Limb (tissue), 2 donors: Measurements from ENCODE around the gene MORN1.

Experiments used
- DNase-seq, 2 donors: peaks; one replicate each; pipeline ENCODE4 v3.0.0-alpha.2; 2016; ENCODE audit errors: extremely low spot score in 2 of 2

Gene MORN1

GRCh38 chr1:2320760-2321667, 70.3 kb downstream of the MORN1 start:
- no peak for DNase-seq

GRCh38 chr1:2320006-2320405, 71.3 kb downstream of the MORN1 start:
- no peak for DNase-seq

GRCh38 chr1:2319291-2319690, 72.1 kb downstream of the MORN1 start:
- no peak for DNase-seq

GRCh38 chr1:2318314-2319278, 72.8 kb downstream of the MORN1 start:
- no peak for DNase-seq

GRCh38 chr1:2317230-2318065, 73.9 kb downstream of the MORN1 start:
- no peak for DNase-seq

GRCh38 chr1:2316451-2316961, 74.8 kb downstream of the MORN1 start:
- no peak for DNase-seq

GRCh38 chr1:2315674-2316450, 75.5 kb downstream of the MORN1 start:
- no peak for DNase-seq

GRCh38 chr1:2314803-2315673, 76.3 kb downstream of the MORN1 start:
- DNase-seq, result peak; percentile 78 to 90

GRCh38 chr1:2314273-2314802, 77.0 kb downstream of the MORN1 start:
- peak; percentile 66 to 88 for DNase-seq

- DNase-seq, result no peak
These were observed 77.6 kb downstream of the MORN1 start for GRCh38 chr1:2313651-2314261.

GRCh38 chr1:2312515-2313301, 78.6 kb downstream of the MORN1 start:
- DNase-seq, result no peak

GRCh38 chr1:2312160-2312514, 79.2 kb downstream of the MORN1 start:
- no peak for DNase-seq

- peak in 1 of 2 donors; percentile 78 for DNase-seq
These were observed 79.9 kb downstream of the MORN1 start for GRCh38 chr1:2311184-2312032.

GRCh38 chr1:2310332-2311183, 80.8 kb downstream of the MORN1 start:
- no peak for DNase-seq

GRCh38 chr1:2308844-2309243, 82.5 kb downstream of the MORN1 start:
- DNase-seq, result no peak

GRCh38 chr1:2307972-2308371, 83.4 kb downstream of the MORN1 start:
- no peak for DNase-seq
